HepG2 (cell line): ENCODE data around the gene MAVS. TPM values are rescaled to one million over a fixed set of nuclear protein-coding genes. Genes with fewer than 3 reads are reported as not detected.

Experiments used
- ADNP ChIP-seq: sonication (generic); formaldehyde crosslinking; IDR thresholded peaks from 2 replicates; pipeline ENCODE4 v1.4.0; 2020; ENCODE audit warnings: missing genetic modification reagents
- ARHGAP35 ChIP-seq: sonication (generic); formaldehyde crosslinking; IDR thresholded peaks from 2 replicates; pipeline ENCODE4 v1.9.0; 2022; ENCODE audit warnings: mild to moderate bottlenecking, inconsistent platforms, moderate library complexity, missing genetic modification reagents, borderline replicate concordance
- ATF3 ChIP-seq: sonication (generic); formaldehyde crosslinking; IDR thresholded peaks from 2 replicates; pipeline ENCODE4 v1.4.0; 2020; ENCODE audit warnings: missing genetic modification reagents
- ELF1 ChIP-seq: sonication (generic); formaldehyde crosslinking; IDR thresholded peaks from 2 replicates; pipeline ENCODE4 v1.4.0; 2020; ENCODE audit warnings: missing genetic modification reagents
- ESRRA ChIP-seq: sonication (generic); formaldehyde crosslinking; IDR thresholded peaks from 2 replicates; pipeline ENCODE4 v1.5.1; 2020; ENCODE audit warnings: mild to moderate bottlenecking, low read depth, missing genetic modification reagents
- HIVEP1 ChIP-seq: sonication (generic); formaldehyde crosslinking; IDR thresholded peaks from 2 replicates; pipeline ENCODE4 v1.4.0; 2020; ENCODE audit warnings: mild to moderate bottlenecking, missing genetic modification reagents
- MBNL3 ChIP-seq: fragments of 250-450 bp; sonication (Bioruptor Pico); conservative IDR thresholded peaks from 2 replicates; pipeline ENCODE4 v1.8.0; 2022; ENCODE audit warnings: mild to moderate bottlenecking, inconsistent platforms
- MLLT10 ChIP-seq: sonication (generic); formaldehyde crosslinking; IDR thresholded peaks from 2 replicates; pipeline ENCODE4 v1.4.0; 2020; ENCODE audit warnings: missing genetic modification reagents
- MTF2 ChIP-seq: sonication (generic); formaldehyde crosslinking; IDR thresholded peaks from 2 replicates; pipeline ENCODE4 v1.5.0; 2020; ENCODE audit warnings: missing genetic modification reagents, borderline replicate concordance
- NR3C1 ChIP-seq: sonication (generic); formaldehyde crosslinking; IDR thresholded peaks from 2 replicates; pipeline ENCODE4 v1.4.0; 2020; ENCODE audit warnings: missing genetic modification reagents
- PCBP2 ChIP-seq: fragments of 200-400 bp; formaldehyde crosslinking; optimal IDR thresholded peaks from 2 replicates; pipeline ENCODE3; 2018; ENCODE audit warnings: low read length, low read depth; ENCODE audit not compliant: poor library complexity, severe bottlenecking
- POLR2A ChIP-seq, 2 experiments: IDR thresholded peaks; 2 replicates each; pipeline ENCODE4 v1.6.1; 2011; ENCODE audit warnings: low read depth in 2 of 2, low read length in 2 of 2, mild to moderate bottlenecking in 1 of 2, moderate library complexity in 1 of 2; ENCODE audit not compliant: insufficient read depth in 1 of 2
- TBX2 ChIP-seq: sonication (generic); formaldehyde crosslinking; IDR thresholded peaks from 2 replicates; pipeline ENCODE4 v1.5.0; 2020; ENCODE audit warnings: missing genetic modification reagents, mild to moderate bottlenecking, borderline replicate concordance
- ZBTB21 ChIP-seq: sonication (generic); formaldehyde crosslinking; IDR thresholded peaks from 2 replicates; pipeline ENCODE4 v1.4.0; 2020; ENCODE audit warnings: missing genetic modification reagents
- ZC3H13 ChIP-seq: sonication (generic); formaldehyde crosslinking; IDR thresholded peaks from 2 replicates; pipeline ENCODE4 v1.8.1; 2023; ENCODE audit warnings: mild to moderate bottlenecking, missing genetic modification reagents, moderate library complexity
- ZFP36 ChIP-seq: fragments of 150-350 bp; IDR thresholded peaks from 2 replicates; pipeline ENCODE4 v1.6.1; 2018; ENCODE audit warnings: borderline replicate concordance, low read length, low read depth; ENCODE audit not compliant: partially characterized antibody
- ZMAT5 ChIP-seq: sonication (generic); formaldehyde crosslinking; IDR thresholded peaks from 2 replicates; pipeline ENCODE4 v1.5.0; 2020; ENCODE audit warnings: mild to moderate bottlenecking, low read depth, missing genetic modification reagents, borderline replicate concordance
- ZNF138 ChIP-seq: sonication (generic); formaldehyde crosslinking; IDR thresholded peaks from 2 replicates; pipeline ENCODE4 v1.5.0; 2020; ENCODE audit warnings: mild to moderate bottlenecking, low read depth, missing genetic modification reagents
- ZNF253 ChIP-seq: sonication (generic); formaldehyde crosslinking; IDR thresholded peaks from 2 replicates; pipeline ENCODE4 v1.8.0; 2022; ENCODE audit warnings: mild to moderate bottlenecking, missing genetic modification reagents, borderline replicate concordance
- ZNF256 ChIP-seq: sonication (generic); formaldehyde crosslinking; conservative IDR thresholded peaks from 2 replicates; pipeline ENCODE4 v1.4.0; 2020; ENCODE audit warnings: missing genetic modification reagents
- ZNF3 ChIP-seq: IDR thresholded peaks from 2 replicates; pipeline ENCODE4 v1.7.0; 2017; ENCODE audit warnings: inconsistent platforms
- ZNF468 ChIP-seq: sonication (generic); formaldehyde crosslinking; IDR thresholded peaks from 2 replicates; pipeline ENCODE4 v1.8.0; 2022; ENCODE audit warnings: mild to moderate bottlenecking, moderate library complexity, missing genetic modification reagents
- ZNF724P ChIP-seq: sonication (generic); formaldehyde crosslinking; IDR thresholded peaks from 2 replicates; pipeline ENCODE4 v1.8.0; 2022; ENCODE audit warnings: missing genetic modification reagents, borderline replicate concordance
- polyA plus RNA-seq, 8 experiments: library from polyadenylated mRNA; depleted of rRNA in 3 of 8; stranded (reverse) in 7 of 8; unstranded in 1 of 8; fragments of >200 nt; fragmentation: Illumina TruSeq in 4 of 8; extraction: Trizol in 4 of 8; gene quantifications; 2 replicates each; pipeline versions ENCODE4 v1.2.1 to v1.2.3, GENCODE V29; 2011 to 2016; ENCODE audit warnings: low read depth in 4 of 8, missing spikeins in 1 of 8, mixed read lengths in 1 of 8; ENCODE audit not compliant: insufficient read depth in 1 of 8
- total RNA-seq, 5 experiments: library from RNA; depleted of rRNA; stranded (reverse); fragments of >200 nt; fragmentation: Illumina TruSeq; extraction: Trizol; gene quantifications; 2 replicates each; pipeline ENCODE4 v1.2.3, GENCODE V29; 2016; ENCODE audit warnings: low read depth in 1 of 5
- TF ChIP-seq, protein P1 (sequence below): sonication (generic); formaldehyde crosslinking; IDR thresholded peaks from 2 replicates; pipeline ENCODE4 v1.5.0; 2020; ENCODE audit warnings: missing genetic modification reagents, mild to moderate bottlenecking, borderline replicate concordance
- TF ChIP-seq, protein P2 (sequence below): sonication (generic); formaldehyde crosslinking; IDR thresholded peaks from 2 replicates; pipeline ENCODE4 v1.4.0; 2020; ENCODE audit warnings: missing genetic modification reagents
- TF ChIP-seq, protein P3 (sequence below): sonication (generic); formaldehyde crosslinking; IDR thresholded peaks from 2 replicates; pipeline ENCODE4 v1.8.1; 2023; ENCODE audit warnings: missing genetic modification reagents, inconsistent platforms, borderline replicate concordance

Gene MAVS
- total and polyA plus RNA-seq, 2 of the 13 experiments (the other 11 are each of a cell fraction or from before 2014, with no cell fraction given): 27.3 to 36.6 TPM

- peak; percentile 79 for TF ChIP-seq ELF1
- TF ChIP-seq PCBP2: peak; percentile 60
- TF ChIP-seq ZNF253 (CRISPR knock-in tag): peak; percentile 93; the same call in 1 of the 2 replicates
- TF ChIP-seq ZNF3 (CRISPR knock-in tag): peak; percentile 81; the same call in 1 of the 2 replicates
- TF ChIP-seq, protein P1, sequence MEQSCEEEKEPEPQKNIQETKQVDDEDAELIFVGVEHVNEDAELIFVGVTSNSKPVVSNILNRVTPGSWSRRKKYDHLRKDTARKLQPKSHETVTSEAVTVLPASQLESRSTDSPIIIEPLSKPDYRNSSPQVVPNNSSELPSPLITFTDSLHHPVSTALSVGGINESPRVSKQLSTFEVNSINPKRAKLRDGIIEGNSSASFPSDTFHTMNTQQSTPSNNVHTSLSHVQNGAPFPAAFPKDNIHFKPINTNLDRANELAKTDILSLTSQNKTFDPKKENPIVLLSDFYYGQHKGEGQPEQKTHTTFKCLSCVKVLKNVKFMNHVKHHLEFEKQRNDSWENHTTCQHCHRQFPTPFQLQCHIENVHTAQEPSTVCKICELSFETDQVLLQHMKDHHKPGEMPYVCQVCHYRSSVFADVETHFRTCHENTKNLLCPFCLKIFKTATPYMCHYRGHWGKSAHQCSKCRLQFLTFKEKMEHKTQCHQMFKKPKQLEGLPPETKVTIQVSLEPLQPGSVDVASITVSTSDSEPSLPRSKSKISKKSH (CRISPR knock-in tag): peak; percentile 96; the same call in 1 of the 2 replicates
- peak; percentile 82 for TF ChIP-seq ZC3H13 (CRISPR knock-in tag)
- peak; percentile 93 for TF ChIP-seq ARHGAP35
- TF ChIP-seq ZBTB21: no peak; the same call in none of the 2 replicates
- TF ChIP-seq POLR2A (IDR thresholded peaks at IDR 0.05; ENCODE audit: insufficient read depth in 1 of 2, low read depth in 2 of 2, low read length in 2 of 2): peak in 1 of 2 experiments; percentile 75; a peak in 2 of 4 replicates
- no peak for TF ChIP-seq MTF2 (CRISPR knock-in tag)
- TF ChIP-seq ATF3 (CRISPR knock-in tag): peak; percentile 96
- peak; percentile 88; the same call in 1 of the 2 replicates for TF ChIP-seq TBX2 (CRISPR knock-in tag)
- TF ChIP-seq MBNL3 (CRISPR knock-in tag): no peak
- no peak for TF ChIP-seq ZMAT5 (CRISPR knock-in tag)
- TF ChIP-seq ZNF256: no peak; the same call in 1 of the 2 replicates
- no peak for TF ChIP-seq ADNP
- TF ChIP-seq HIVEP1 (CRISPR knock-in tag): peak; percentile 95
- TF ChIP-seq ZFP36: peak; percentile 18
- TF ChIP-seq, protein P2, sequence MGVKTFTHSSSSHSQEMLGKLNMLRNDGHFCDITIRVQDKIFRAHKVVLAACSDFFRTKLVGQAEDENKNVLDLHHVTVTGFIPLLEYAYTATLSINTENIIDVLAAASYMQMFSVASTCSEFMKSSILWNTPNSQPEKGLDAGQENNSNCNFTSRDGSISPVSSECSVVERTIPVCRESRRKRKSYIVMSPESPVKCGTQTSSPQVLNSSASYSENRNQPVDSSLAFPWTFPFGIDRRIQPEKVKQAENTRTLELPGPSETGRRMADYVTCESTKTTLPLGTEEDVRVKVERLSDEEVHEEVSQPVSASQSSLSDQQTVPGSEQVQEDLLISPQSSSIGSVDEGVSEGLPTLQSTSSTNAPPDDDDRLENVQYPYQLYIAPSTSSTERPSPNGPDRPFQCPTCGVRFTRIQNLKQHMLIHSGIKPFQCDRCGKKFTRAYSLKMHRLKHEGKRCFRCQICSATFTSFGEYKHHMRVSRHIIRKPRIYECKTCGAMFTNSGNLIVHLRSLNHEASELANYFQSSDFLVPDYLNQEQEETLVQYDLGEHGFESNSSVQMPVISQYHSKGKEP (CRISPR knock-in tag): peak; percentile 67; the same call in 1 of the 2 replicates
- no peak for TF ChIP-seq ZNF138 (CRISPR knock-in tag)
- TF ChIP-seq, protein P3, sequence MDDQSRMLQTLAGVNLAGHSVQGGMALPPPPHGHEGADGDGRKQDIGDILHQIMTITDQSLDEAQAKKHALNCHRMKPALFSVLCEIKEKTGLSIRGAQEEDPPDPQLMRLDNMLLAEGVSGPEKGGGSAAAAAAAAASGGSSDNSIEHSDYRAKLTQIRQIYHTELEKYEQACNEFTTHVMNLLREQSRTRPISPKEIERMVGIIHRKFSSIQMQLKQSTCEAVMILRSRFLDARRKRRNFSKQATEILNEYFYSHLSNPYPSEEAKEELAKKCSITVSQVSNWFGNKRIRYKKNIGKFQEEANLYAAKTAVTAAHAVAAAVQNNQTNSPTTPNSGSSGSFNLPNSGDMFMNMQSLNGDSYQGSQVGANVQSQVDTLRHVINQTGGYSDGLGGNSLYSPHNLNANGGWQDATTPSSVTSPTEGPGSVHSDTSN (CRISPR knock-in tag): 0 out of 2 replicates have a peak, but pooled peaks have one; percentile 68
- no peak for TF ChIP-seq MLLT10 (CRISPR knock-in tag)
- TF ChIP-seq ZNF468 (CRISPR knock-in tag): no peak
- no peak for TF ChIP-seq ESRRA
- TF ChIP-seq NR3C1 (CRISPR knock-in tag): no peak
- TF ChIP-seq ZNF724P (CRISPR knock-in tag): peak; percentile 97
These were observed 35.0 kb upstream of the MAVS start (continued) for GRCh38 chr20:3811467-3812258.
